Measurements from ENCODE around the gene SPAG5.
A peak's percentile ranks its signal among the peaks of the same experiment; 100 is the strongest.

Gene SPAG5

GRCh38 chr17:28598799-28599310 lies at the start of gene SPAG5:
Gene SPAG5 (minus strand): TSS chr17:28599025. CDS start chr17:28598946, 79 bp downstream.
- DNase-seq: peak; percentile 96

GRCh38 chr17:28646039-28646754 lies 47.4 kb upstream of the SPAG5 start:
- no peak for DNase-seq

- no peak for DNase-seq
Observed at GRCh38 chr17:28645576-28645939, 46.7 kb upstream of the SPAG5 start.

GRCh38 chr17:28644787-28645575 lies 46.2 kb upstream of the SPAG5 start, which contains the start of gene BLTP2:
Gene BLTP2 (minus strand): TSS chr17:28645158. CDS start chr17:28645056, 102 bp downstream.
- DNase-seq: peak; percentile 98

GRCh38 chr17:28643983-28644786 lies 45.4 kb upstream of the SPAG5 start:
- DNase-seq: peak; percentile 43

- DNase-seq: no peak
Observed at GRCh38 chr17:28641579-28641978, 42.8 kb upstream of the SPAG5 start.

GRCh38 chr17:28635506-28635905 lies 36.7 kb upstream of the SPAG5 start:
- no peak for DNase-seq

- DNase-seq: no peak
Observed at GRCh38 chr17:28634206-28634865, 35.5 kb upstream of the SPAG5 start.

- DNase-seq: no peak
Observed at GRCh38 chr17:28626818-28627217, 28.0 kb upstream of the SPAG5 start.

GRCh38 chr17:28624148-28624547 lies 25.3 kb upstream of the SPAG5 start:
- no peak for DNase-seq

- no peak for DNase-seq
Observed at GRCh38 chr17:28623696-28624095, 24.9 kb upstream of the SPAG5 start.

- no peak for DNase-seq
Observed at GRCh38 chr17:28622186-28622585, 23.4 kb upstream of the SPAG5 start.

GRCh38 chr17:28620010-28620409 lies 21.2 kb upstream of the SPAG5 start:
- DNase-seq: no peak

GRCh38 chr17:28618464-28618863 lies 19.6 kb upstream of the SPAG5 start:
- DNase-seq: no peak

- DNase-seq: no peak
Observed at GRCh38 chr17:28616281-28616680, 17.5 kb upstream of the SPAG5 start.

- no peak for DNase-seq
Observed at GRCh38 chr17:28615260-28615940, 16.6 kb upstream of the SPAG5 start.

- DNase-seq: no peak
Observed at GRCh38 chr17:28613931-28614381, 15.1 kb upstream of the SPAG5 start, which contains the start of gene RSKR. Gene RSKR (minus strand): TSS chr17:28614185. CDS start chr17:28614161, 24 bp downstream.

- DNase-seq: peak; percentile 38
Observed at GRCh38 chr17:28612936-28613872, 14.4 kb upstream of the SPAG5 start.

GRCh38 chr17:28612531-28612930 lies 13.7 kb upstream of the SPAG5 start:
- DNase-seq: no peak

- no peak for DNase-seq
Observed at GRCh38 chr17:28610376-28610775, 11.6 kb upstream of the SPAG5 start.
